B cell (primary cell): ENCODE measurements around the gene UPF1. TPM values are rescaled to one million over a fixed set of nuclear protein-coding genes. Genes with fewer than 3 reads are reported as not detected.
A peak's percentile ranks its signal among the peaks of the same experiment; 100 is the strongest.

Experiments
- ATAC-seq: fragments of 200-7000 bp; cut with Tn5 transposase; one replicate; pipeline ENCODE4 v1.10.0; 2021; ENCODE audit warnings: low read depth, mild to moderate bottlenecking, moderate number of reproducible peaks, moderate library complexity
- CTCF ChIA-PET: fragments of 350-600 bp; sonication (Branson Sonifier 250); formaldehyde crosslinking; loops from one replicate; lab custom pipeline; 2021; ENCODE audit warnings: antibody characterized with exemption, inconsistent platforms; lab: Charles Lee
- POLR2A ChIA-PET: fragments of 350-600 bp; sonication (Branson Sonifier 250); formaldehyde crosslinking; loops from one replicate; lab custom pipeline; 2021; ENCODE audit warnings: antibody characterized with exemption; lab: Charles Lee
- DNase-seq: peaks from one replicate; pipeline ENCODE4 v3.0.0; 2013
- H2AFZ ChIP-seq: 2 replicates; pipeline ENCODE4 v1.6.1; 2012; ENCODE audit warnings: mild to moderate bottlenecking, low read depth, low read length; ENCODE audit not compliant: insufficient read depth, poor library complexity, severe bottlenecking
- H3K27ac ChIP-seq, 2 donors: 1 replicate in 1 of 2; 2 replicates in 1 of 2; pipeline ENCODE4 v1.5.1; 2012 to 2013; ENCODE audit warnings: low read length in 2 of 2, mild to moderate bottlenecking in 2 of 2, moderate library complexity in 1 of 2
- H3K27me3 ChIP-seq, 4 experiments: fragments of 200-600 bp in 1 of 4; sonication (generic) in 1 of 4; replicated peaks in 1 of 4; 1 replicate in 2 of 4; 2 replicates in 2 of 4; pipeline versions ENCODE4 v1.6.1 to v1.7.0; 2013 to 2016; ENCODE audit warnings: low read length in 3 of 4, mild to moderate bottlenecking in 2 of 4, mixed read lengths in 1 of 4, moderate library complexity in 1 of 4; ENCODE audit not compliant: insufficient read depth in 4 of 4, control insufficient read depth in 3 of 4; ENCODE audit errors: control extremely low read depth in 1 of 4
- H3K36me3 ChIP-seq, 2 experiments: replicated peaks in 1 of 2; 1 replicate in 1 of 2; 2 replicates in 1 of 2; pipeline versions ENCODE4 v1.6.1 to v1.7.1; 2013; ENCODE audit warnings: low read length in 1 of 2; ENCODE audit not compliant: insufficient read depth in 2 of 2, control insufficient read depth in 1 of 2; ENCODE audit errors: control extremely low read depth in 1 of 2, extremely low read depth in 1 of 2
- H3K4me1 ChIP-seq, 2 donors: fragments of 200-600 bp in 1 of 2; sonication (generic) in 1 of 2; 1 replicate in 1 of 2; 2 replicates in 1 of 2; pipeline versions ENCODE4 v1.5.1 to v1.6.1; 2013 to 2017; ENCODE audit warnings: low read length in 2 of 2; ENCODE audit not compliant: control insufficient read depth in 2 of 2, insufficient read depth in 2 of 2
- H3K4me2 ChIP-seq: replicated peaks from 2 replicates; pipeline ENCODE3; 2012; ENCODE audit warnings: mild to moderate bottlenecking, low read depth, low read length; ENCODE audit not compliant: poor library complexity, severe bottlenecking
- H3K4me3 ChIP-seq, 5 experiments: fragments of 200-600 bp in 1 of 5; sonication (generic) in 1 of 5; 1 replicate in 3 of 5; 2 replicates in 2 of 5; pipeline versions ENCODE4 v1.5.1 to v1.7.0; 2011 to 2016; ENCODE audit warnings: low read length in 4 of 5, mild to moderate bottlenecking in 4 of 5, low read depth in 2 of 5, control low read depth in 1 of 5, moderate library complexity in 1 of 5; ENCODE audit not compliant: insufficient read depth in 1 of 5; ENCODE audit errors: control extremely low read depth in 1 of 5, extremely low read depth in 1 of 5
- H3K79me2 ChIP-seq: fragments of 200-600 bp; sonication (generic); one replicate; pipeline ENCODE4 v1.6.0; 2016; ENCODE audit warnings: low read length; ENCODE audit not compliant: control insufficient read depth, insufficient read depth
- H3K9ac ChIP-seq: fragments of 200-600 bp; sonication (generic); 2 replicates; pipeline ENCODE4 v1.6.1; 2017; ENCODE audit warnings: mild to moderate bottlenecking, low read length, moderate library complexity
- H3K9me3 ChIP-seq, 3 donors: one replicate each; pipeline versions ENCODE4 v1.6.1 to v1.7.1; 2013; ENCODE audit warnings: low read length in 2 of 3; ENCODE audit not compliant: control insufficient read depth in 2 of 3, insufficient read depth in 1 of 3; ENCODE audit errors: control extremely low read depth in 1 of 3
- H4K20me1 ChIP-seq: 2 replicates; pipeline ENCODE4 v1.6.0; 2012; ENCODE audit warnings: mild to moderate bottlenecking, low read length; ENCODE audit not compliant: insufficient read depth, control insufficient read depth, poor library complexity, severe bottlenecking
- H3K27ac Mint-ChIP-seq: one replicate; pipeline ENCODE4 v1.8.0; 2021; ENCODE audit warnings: mixed read lengths
- H3K27me3 Mint-ChIP-seq: one replicate; pipeline ENCODE4 v1.8.0; 2021; ENCODE audit warnings: mixed read lengths
- H3K4me1 Mint-ChIP-seq: one replicate; pipeline ENCODE4 v1.8.0; 2021; ENCODE audit warnings: mixed read lengths
- H3K4me3 Mint-ChIP-seq: one replicate; pipeline ENCODE4 v1.8.0; 2021; ENCODE audit warnings: mixed read lengths
- H3K9me3 Mint-ChIP-seq: one replicate; pipeline ENCODE4 v1.8.0; 2022; ENCODE audit warnings: mixed read lengths; ENCODE audit not compliant: insufficient read depth
- CTCF ChIP-seq: fragments of 200-600 bp; IDR thresholded peaks from one replicate; pipeline ENCODE4 v1.8.0; 2022; ENCODE audit warnings: antibody characterized with exemption, mild to moderate bottlenecking
- EZH2 ChIP-seq: IDR thresholded peaks from 2 replicates; pipeline ENCODE4 v1.6.1; 2012; ENCODE audit warnings: borderline replicate concordance, low read depth, mild to moderate bottlenecking, moderate library complexity, low read length; ENCODE audit not compliant: insufficient read depth, poor library complexity, severe bottlenecking
- WGBS: methylation state at CpG from one replicate; pipeline ENCODE4 v1.1.5; 2013; ENCODE audit warnings: missing lambda C conversion rate; ENCODE audit not compliant: insufficient coverage; 5-methylcytosine and 5-hydroxymethylcytosine counted together
- intact Hi-C: fragments of 100-400 bp; cut with micrococcal nuclease; formaldehyde crosslinking; loops from one replicate; pipeline ENCODE4 v1.10.0; 2022
- polyA plus RNA-seq: library from polyadenylated mRNA; depleted of rRNA; stranded (reverse); fragments of >200 nt; gene quantifications from 2 replicates; pipeline ENCODE4 v1.2.3, GENCODE V29; 2012
- total RNA-seq, 2 donors: library from RNA; stranded (reverse); fragments of 120-200 nt in 1 of 2; gene quantifications; 1 replicate in 1 of 2; 2 replicates in 1 of 2; pipeline versions ENCODE4 v1.2.3 to v1.2.4, GENCODE V29; 2013 to 2022

UPF1 gene
- total and polyA plus RNA-seq, 2 donors (not counting 1 experiment from before 2014, with no cell fraction given): 51.9 to 98.6 TPM

- Histone ChIP-seq H3K4me3 (no peak overlapping the region), H4K20me1 (peaks cover 89% of the 10 kb centered on the region), H3K4me1 (peaks cover 21 to 39% of the 10 kb centered on the region in 2 donors), H3K9ac (no peak overlapping the region), H3K4me2 (peak overlapping the region; percentile 38), H3K27me3 (no peaks in the 10 kb centered on the region), H3K79me2 (peaks cover 70% of the 10 kb centered on the region), H2AFZ (no peak overlapping the region), H3K27ac (peak overlapping the region in 1 of 2 donors; percentile 19), H3K9me3 (no peaks in the 10 kb centered on the region), H3K36me3 (peaks cover 0 to 74% of the 10 kb centered on the region in 2 experiments)
- POLR2A ChIA-PET: interaction anchor here (0.8 kb wide), 1 partner anchor 237 kb away, joined by 3 read pairs; no protein-coding TSS in a partner anchor
- intact Hi-C loops: loop anchor here (5.0 kb wide), 1 partner anchor 328 kb away; the partner anchor contains the start of gene ELL
- Mint-ChIP-seq H3K4me3 (peak overlapping the region; percentile 53), H3K4me1 (peaks cover 50% of the 10 kb centered on the region), H3K27me3 (no peaks in the 10 kb centered on the region), H3K27ac (peak overlapping the region; percentile 69), H3K9me3 (no peaks in the 10 kb centered on the region)
- CTCF ChIA-PET: interaction anchor here (1.2 to 1.3 kb wide), 2 partner anchors 256 to 330 kb away, joined by 3 to 5 read pairs; no protein-coding TSS in a partner anchor
- DNase-seq (no peak), ATAC-seq (no peak)
- WGBS: 76% methylated on average over 16 of the region's 16 CpGs
- TF ChIP-seq EZH2 (no peak), CTCF (no peak)
These were observed 18.2 kb downstream of the UPF1 start for GRCh38 chr19:18849838-18850400.
